ENCODE data around the gene XKR8. TPM values are rescaled to one million over a fixed set of nuclear protein-coding genes. Genes with fewer than 3 reads are reported as not detected.

The XKR8 gene
- total and polyA plus RNA-seq, 12 donors, result 2.6 to 10.7 (median 5.5) TPM

- Histone ChIP-seq H3K27ac (peak overlapping the region in 1 of 5 donors; percentile 62), H3K36me3 (replicated peaks in 1 of 2) (peaks cover 0 to 14% of the 10 kb centered on the region in 2 donors), H3K9me3 (replicated peaks in 1 of 3) (no peaks in the 10 kb centered on the region), H3K4me1 (replicated peaks in 1 of 2) (peaks cover 0 to 5% of the 10 kb centered on the region in 2 donors), H3K4me3 (no peak overlapping the region), H3K27me3 (no peaks in the 10 kb centered on the region)
- DNase-seq, result peak in 5 of 7 donors; percentile 33 to 67 (median 55)
- 64 to 75% (median 73%) methylated on average over 6 of the region's 6 CpGs for WGBS, 4 donors
- no peak for TF ChIP-seq POLR2A (IDR thresholded peaks at IDR 0.05)
- no peak for TF ChIP-seq CTCF (IDR thresholded peaks at IDR 0.05)
- intact Hi-C loops (cut with DNase I), result no loop called here
Observed at GRCh38 chr1:27970401-27970800, 10.6 kb downstream of the XKR8 start.

GRCh38 chr1:27971674-27972073 lies 11.9 kb downstream of the XKR8 start:
- Histone ChIP-seq H3K27me3 (no peaks in the 10 kb centered on the region), H3K36me3 (replicated peaks in 1 of 2) (peaks cover 0 to 12% of the 10 kb centered on the region in 2 donors), H3K27ac (peak overlapping the region in 1 of 5 donors; percentile 44), H3K4me3 (no peak overlapping the region), H3K4me1 (replicated peaks in 1 of 2) (peaks cover 0 to 5% of the 10 kb centered on the region in 2 donors), H3K9me3 (replicated peaks in 1 of 3) (no peaks in the 10 kb centered on the region)
- intact Hi-C loops (cut with DNase I), result no loop called here
- TF ChIP-seq CTCF (IDR thresholded peaks at IDR 0.05), result no peak
- no peak for TF ChIP-seq POLR2A (IDR thresholded peaks at IDR 0.05)
- peak in 1 of 7 donors; percentile 48 for DNase-seq

GRCh38 chr1:27972141-27972540 lies 12.4 kb downstream of the XKR8 start:
- Histone ChIP-seq H3K36me3 (replicated peaks in 1 of 2) (peaks cover 0 to 8% of the 10 kb centered on the region in 2 donors), H3K4me1 (replicated peaks in 1 of 2) (peaks cover 0 to 5% of the 10 kb centered on the region in 2 donors), H3K4me3 (no peak overlapping the region), H3K27ac (peak overlapping the region in 1 of 5 donors; percentile 44), H3K9me3 (replicated peaks in 1 of 3) (no peaks in the 10 kb centered on the region), H3K27me3 (no peaks in the 10 kb centered on the region)
- DNase-seq, result no peak
- WGBS, 4 donors, result 81 to 95% (median 87%) methylated on average over 4 of the region's 4 CpGs
- intact Hi-C loops (cut with DNase I), result no loop called here
- TF ChIP-seq CTCF (IDR thresholded peaks at IDR 0.05) (no peak), POLR2A (IDR thresholded peaks at IDR 0.05) (no peak)

- Histone ChIP-seq H3K27me3 (no peaks in the 10 kb centered on the region), H3K4me1 (replicated peaks in 1 of 2) (peaks cover 0 to 5% of the 10 kb centered on the region in 2 donors), H3K27ac (no peak overlapping the region), H3K9me3 (replicated peaks in 1 of 3) (no peaks in the 10 kb centered on the region), H3K36me3 (replicated peaks in 1 of 2) (peaks cover 0 to 5% of the 10 kb centered on the region in 2 donors), H3K4me3 (no peak overlapping the region)
- WGBS, 4 donors, result 87 to 90% (median 88%) methylated on average over 4 of the region's 4 CpGs
- TF ChIP-seq CTCF (IDR thresholded peaks at IDR 0.05) (no peak), POLR2A (IDR thresholded peaks at IDR 0.05) (no peak)
- DNase-seq, result no peak
- intact Hi-C loops (cut with DNase I), result no loop called here
Observed at GRCh38 chr1:27973771-27974416, 14.1 kb downstream of the XKR8 start.

Data from adrenal gland (tissue), 12 donors.